GM12878 (cell line): Measurements from ENCODE around the gene PCDHB6. TPM values are rescaled to one million over a fixed set of nuclear protein-coding genes. Genes with fewer than 3 reads are reported as not detected.

ENCODE experiments used
- ATAC-seq: fragments of 200-7000 bp; cut with Tn5 transposase; 3 replicates; pipeline ENCODE4 v1.9.1; 2020; ENCODE audit warnings: mild to moderate bottlenecking, moderate library complexity
- BruUV-seq: library from RNA; stranded (reverse); fragments of 400-500 nt; replicated peaks from 2 replicates; lab custom pipeline; 2021; lab: Mats Ljungman, UMichigan
- CTCF ChIA-PET: fragments of 300-600 bp; sonication (Branson Sonifier 250); formaldehyde crosslinking; extraction: SDS; loops from one replicate; lab custom pipeline; 2021; ENCODE audit warnings: inconsistent platforms; lab: Yijun Ruan, JAX
- POLR2A ChIA-PET: fragments of 350-600 bp; formaldehyde crosslinking; extraction: SDS; loops from one replicate; lab custom pipeline; 2021; ENCODE audit warnings: inconsistent platforms; lab: Charles Lee
- RAD21 ChIA-PET: fragments of 300-600 bp; sonication (Branson Sonifier 250); formaldehyde crosslinking; loops from one replicate; lab custom pipeline; 2023; ENCODE audit warnings: antibody characterized with exemption; ENCODE audit not compliant: unreplicated experiment; lab: Charles Lee
- SMC1A ChIA-PET: fragments of 300-600 bp; sonication (Branson Sonifier 250); formaldehyde crosslinking; loops from one replicate; lab custom pipeline; 2023; ENCODE audit not compliant: unreplicated experiment, uncharacterized antibody; lab: Charles Lee
- DNase-seq: peaks from one replicate; pipeline ENCODE4 v3.0.0-alpha.2; 2011; ENCODE audit warnings: low read depth, low spot score
- FAIRE-seq: peaks from 3 replicates; lab custom pipeline; 2011; peaks lifted over from hg19 to GRCh38; lab: Jason Lieb, UNC
- H2AFZ ChIP-seq: 2 replicates; pipeline ENCODE4 v1.6.0; 2011; ENCODE audit warnings: low read depth, low read length, control low read depth; ENCODE audit not compliant: control insufficient read depth
- H3K27ac ChIP-seq: 2 replicates; pipeline ENCODE4 v1.5.1; 2011; ENCODE audit warnings: control low read depth; ENCODE audit not compliant: control insufficient read depth, insufficient read depth
- H3K27me3 ChIP-seq, 2 experiments: replicated peaks in 1 of 2; 2 replicates each; pipeline versions ENCODE4 v1.6.0 to v1.6.1; 2011; ENCODE audit warnings: low read length in 1 of 2; ENCODE audit not compliant: control insufficient read depth in 2 of 2, insufficient read depth in 2 of 2
- H3K36me3 ChIP-seq, 2 experiments: 2 replicates each; pipeline ENCODE4 v1.5.1; 2011; ENCODE audit warnings: low read length in 1 of 2; ENCODE audit not compliant: control insufficient read depth in 2 of 2, insufficient read depth in 2 of 2
- H3K4me1 ChIP-seq: 2 replicates; pipeline ENCODE4 v1.6.1; 2011; ENCODE audit warnings: mild to moderate bottlenecking, low read length, moderate library complexity, mixed read lengths; ENCODE audit not compliant: control insufficient read depth, insufficient read depth
- H3K4me2 ChIP-seq: 2 replicates; pipeline ENCODE4 v1.6.0; 2011; ENCODE audit warnings: control low read depth; ENCODE audit not compliant: control insufficient read depth, insufficient read depth
- H3K4me3 ChIP-seq: fragments of 200-600 bp; sonication (generic); 2 replicates; pipeline ENCODE4 v1.5.1; 2016
- H3K79me2 ChIP-seq: 2 replicates; pipeline ENCODE4 v1.6.0; 2011; ENCODE audit warnings: low read length; ENCODE audit not compliant: control insufficient read depth, insufficient read depth
- H3K9ac ChIP-seq: 2 replicates; pipeline ENCODE4 v1.8.0; 2011; ENCODE audit warnings: low read length, control low read depth, mixed read lengths; ENCODE audit not compliant: control insufficient read depth, insufficient read depth
- H3K9me3 ChIP-seq: replicated peaks from 3 replicates; pipeline ENCODE4 v1.5.1; 2011; ENCODE audit warnings: mild to moderate bottlenecking, low read length; ENCODE audit not compliant: control insufficient read depth, insufficient read depth
- H4K20me1 ChIP-seq: 2 replicates; pipeline ENCODE4 v1.6.0; 2011; ENCODE audit not compliant: control insufficient read depth, insufficient read depth
- CHD4 ChIP-seq: fragments of 200-600 bp; sonication (generic); IDR thresholded peaks from 2 replicates; pipeline ENCODE4 v1.6.1; 2016; ENCODE audit warnings: mild to moderate bottlenecking
- CTCF ChIP-seq, 3 experiments: IDR thresholded peaks in 2 of 3; conservative IDR thresholded peaks in 1 of 3; 2 replicates each; pipeline ENCODE4 v1.5.1; 2011; ENCODE audit warnings: low read depth in 3 of 3, low read length in 3 of 3, mild to moderate bottlenecking in 3 of 3, control low read depth in 2 of 3, moderate library complexity in 2 of 3, inconsistent platforms in 1 of 3, mixed read lengths in 1 of 3; ENCODE audit not compliant: control insufficient read depth in 2 of 3, insufficient read depth in 1 of 3; ENCODE audit errors: extremely low read depth in 1 of 3
- HDAC6 ChIP-seq: fragments of 200-600 bp; sonication (generic); IDR thresholded peaks from one replicate; pipeline ENCODE4 v1.8.0; 2017; ENCODE audit warnings: antibody characterized with exemption; ENCODE audit not compliant: unreplicated experiment
- MLLT1 ChIP-seq: fragments of 450-650 bp; IDR thresholded peaks from 2 replicates; pipeline ENCODE4 v1.6.1; 2016; ENCODE audit warnings: mild to moderate bottlenecking
- ZBTB33 ChIP-seq: fragments of 450-650 bp; IDR thresholded peaks from 2 replicates; pipeline ENCODE4 v1.6.1; 2017; ENCODE audit warnings: mild to moderate bottlenecking
- ZNF592 ChIP-seq: fragments of 450-650 bp; IDR thresholded peaks from 2 replicates; pipeline ENCODE4 v1.6.1; 2017; ENCODE audit warnings: mild to moderate bottlenecking, moderate library complexity
- WGBS: methylation state at CpG from one replicate; pipeline ENCODE4 v1.1.6; 2016; ENCODE audit warnings: low lambda C conversion rate; ENCODE audit not compliant: insufficient replicate concordance, insufficient coverage; ENCODE audit errors: missing lambda C conversion rate; 5-methylcytosine and 5-hydroxymethylcytosine counted together
- in situ Hi-C: fragments of 300-500 bp; cut with MboI; formaldehyde crosslinking; loops from 9 replicates; pipeline ENCODE4 v1.14.3; 2018; ENCODE audit warnings: mixed read lengths
- intact Hi-C: fragments of 100-400 bp; cut with micrococcal nuclease; formaldehyde crosslinking; loops from one replicate; pipeline ENCODE4 v1.14.2; 2022; ENCODE audit not compliant: unreplicated experiment
- polyA plus RNA-seq, 11 experiments: library from polyadenylated mRNA; depleted of rRNA in 4 of 11; unstranded in 6 of 11; stranded (reverse) in 5 of 11; fragments of >200 nt; fragmentation: Nextera tagmentation in 4 of 11; fragmentation: Illumina TruSeq in 1 of 11; extraction: Ambion mirVana in 4 of 11; extraction: Trizol in 1 of 11; gene quantifications; 1 replicate in 1 of 11; 2 replicates in 10 of 11; pipeline versions ENCODE4 v1.2.1 to v1.2.3, GENCODE V29; 2011 to 2016; ENCODE audit warnings: inconsistent platforms in 2 of 11, missing spikeins in 2 of 11, low read depth in 1 of 11
- total RNA-seq, 4 experiments: library from RNA; depleted of rRNA in 3 of 4; stranded (reverse); fragments of >200 nt in 3 of 4; fragmentation: Illumina TruSeq in 1 of 4; extraction: Trizol in 1 of 4; gene quantifications; 2 replicates each; pipeline versions ENCODE4 v1.2.1 to v1.2.3, GENCODE V29; 2013 to 2021

PCDHB6 gene
- total and polyA plus RNA-seq, 10 of the 15 experiments (the other 5 are each of a cell fraction or from before 2014, with no cell fraction given), result not detected

GRCh38 chr5:141186897-141187512, 37.1 kb downstream of the PCDHB6 start, which contains the start of gene PCDHB9:
TSS of gene PCDHB9 (plus strand) at chr5:141187161. CDS start at chr5:141187319, 158 bp downstream.
- ChIA-PET POLR2A (no interaction called here), RAD21 (interaction anchor here (0.6 to 1.8 kb wide), 3 partner anchors 234 to 784 kb away, joined by 3 to 6 read pairs (median 3); partner anchors contain the start of gene PCDHGA11), CTCF (interaction anchor here (0.9 to 1.5 kb wide), 4 partner anchors 10 to 370 kb away, joined by 3 to 4 read pairs (median 3); no protein-coding TSS in a partner anchor), SMC1A (interaction anchor here (0.7 kb wide), 1 partner anchor 36 kb away, joined by 3 read pairs; the partner anchor contains the start of gene PCDHB14)
- H3K4me3 ChIP-seq, result no peak within 1 kb of the TSS
- FAIRE-seq, result no peak
- H3K4me2 ChIP-seq, result no peak within 1 kb of the TSS
- H3K36me3 ChIP-seq, result no peaks in the 10 kb centered on the region
- H3K79me2 ChIP-seq, result no peaks in the 10 kb centered on the region
- no peaks in the 10 kb centered on the region for H3K4me1 ChIP-seq
- BruUV-seq, result no TSS peak
- H3K27ac ChIP-seq, result no peak within 1 kb of the TSS
- H2AFZ ChIP-seq, result no peak within 1 kb of the TSS
- no peak within 1 kb of the TSS for H3K9ac ChIP-seq
- H4K20me1 ChIP-seq, result no peaks in the 10 kb centered on the region
- no peak for ATAC-seq
- H3K27me3 ChIP-seq, result no peaks in the 10 kb centered on the region
- H3K9me3 ChIP-seq, result no peaks in the 10 kb centered on the region; the same call in 2 of the 3 replicates
- 20% methylated on average over 9 of the region's 9 CpGs for WGBS
- DNase-seq, result no peak
- peak in 2 of 3 experiments; percentile 22 to 32; a peak in 2 of 6 replicates for TF ChIP-seq CTCF (IDR thresholded peaks at IDR 0.05 in 2 of 3, conservative IDR thresholded peaks at IDR 0.05 in 1 of 3; ENCODE audit: control insufficient read depth in 2 of 3, extremely low read depth in 1 of 3, insufficient read depth in 1 of 3, low read depth in 3 of 3, low read length in 3 of 3)
- TF ChIP-seq CHD4, result no peak
- TF ChIP-seq MLLT1, result no peak
- TF ChIP-seq ZNF592, result no peak
- TF ChIP-seq HDAC6, result no peak
- no peak for TF ChIP-seq ZBTB33
- intact Hi-C loops (loop anchor here (10.0 kb wide), 1 partner anchor 378 kb away; no protein-coding TSS in a partner anchor), in situ Hi-C loops (no loop called here)
